ENCODE results near the gene STIM1.
"Not testable (repeated sequence)": the region's sequence is repeated elsewhere in the genome, so short reads cannot be mapped to it uniquely, and the experiment has no call there.

The STIM1 gene

GRCh38 chr11:4027746-4028145 is 172.3 kb downstream of the STIM1 start:
- DNase-seq (ENCODE audit: low spot score): no peak

GRCh38 chr11:4030197-4030596 is 174.7 kb downstream of the STIM1 start:
- DNase-seq (ENCODE audit: low spot score): no peak

GRCh38 chr11:4032097-4032496 is 176.6 kb downstream of the STIM1 start:
- DNase-seq (ENCODE audit: low spot score): no peak

GRCh38 chr11:4035985-4036384 is 180.5 kb downstream of the STIM1 start:
- no peak for DNase-seq (ENCODE audit: low spot score)

- DNase-seq (ENCODE audit: low spot score): no peak
These were observed 183.5 kb downstream of the STIM1 start for GRCh38 chr11:4039011-4039410.

- DNase-seq (ENCODE audit: low spot score): no peak
These were observed 185.0 kb downstream of the STIM1 start for GRCh38 chr11:4040461-4040860.

- DNase-seq (ENCODE audit: low spot score): no peak
These were observed 186.4 kb downstream of the STIM1 start for GRCh38 chr11:4041731-4042391.

GRCh38 chr11:4044976-4045646 is 189.6 kb downstream of the STIM1 start:
- DNase-seq (ENCODE audit: low spot score): no peak

- no peak for DNase-seq (ENCODE audit: low spot score)
These were observed 192.9 kb downstream of the STIM1 start for GRCh38 chr11:4048340-4048739.

GRCh38 chr11:4049006-4049405 is 193.5 kb downstream of the STIM1 start:
- DNase-seq (ENCODE audit: low spot score): no peak

GRCh38 chr11:4050138-4050537 is 194.7 kb downstream of the STIM1 start:
- no peak for DNase-seq (ENCODE audit: low spot score)

GRCh38 chr11:4053200-4053599 is 197.7 kb downstream of the STIM1 start:
- not testable (repeated sequence) for DNase-seq (ENCODE audit: low spot score)

- DNase-seq (ENCODE audit: low spot score): no peak
These were observed 199.2 kb downstream of the STIM1 start for GRCh38 chr11:4054643-4055042.

GRCh38 chr11:4059424-4059823 is 204.0 kb downstream of the STIM1 start:
- no peak for DNase-seq (ENCODE audit: low spot score)

- no peak for DNase-seq (ENCODE audit: low spot score)
These were observed 204.9 kb downstream of the STIM1 start for GRCh38 chr11:4060182-4060923.

- DNase-seq (ENCODE audit: low spot score): no peak
These were observed 206.2 kb downstream of the STIM1 start for GRCh38 chr11:4061700-4062099.

- DNase-seq (ENCODE audit: low spot score): no peak
These were observed 207.9 kb downstream of the STIM1 start for GRCh38 chr11:4063348-4063747.

- no peak for DNase-seq (ENCODE audit: low spot score)
These were observed 209.0 kb downstream of the STIM1 start for GRCh38 chr11:4064278-4064955.

GRCh38 chr11:4065086-4065485 is 209.6 kb downstream of the STIM1 start:
- no peak for DNase-seq (ENCODE audit: low spot score)

GRCh38 chr11:4065601-4066377 is 210.3 kb downstream of the STIM1 start:
- DNase-seq (ENCODE audit: low spot score): no peak

GRCh38 chr11:4066910-4067309 is 211.4 kb downstream of the STIM1 start:
- no peak for DNase-seq (ENCODE audit: low spot score)

GRCh38 chr11:4068962-4069361 is 213.5 kb downstream of the STIM1 start:
- DNase-seq (ENCODE audit: low spot score): no peak

Data from kidney capillary endothelial cell (primary cell).